ENCODE measurements around the gene CTNND2.

CTNND2 gene

DNA sequence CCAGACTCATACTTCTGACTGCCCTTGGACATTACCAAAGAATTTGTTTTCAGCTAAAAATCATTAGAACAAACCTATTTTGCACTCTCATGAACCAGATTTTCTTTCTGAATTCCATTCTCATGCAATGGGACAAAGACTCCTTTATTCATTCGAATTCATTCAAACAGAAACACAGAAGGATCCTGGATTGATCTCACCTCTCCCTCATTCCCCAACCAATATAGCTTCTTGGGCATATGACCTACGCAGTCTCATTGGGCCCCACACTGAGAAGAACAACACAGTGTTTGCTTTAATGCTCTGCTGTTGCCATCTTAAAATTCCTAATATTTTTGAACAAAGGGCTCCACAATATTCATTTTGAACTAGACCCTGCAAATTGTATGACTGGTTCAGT is 392.4 kb downstream of the CTNND2 start:
- DNase-seq: no peak

DNA sequence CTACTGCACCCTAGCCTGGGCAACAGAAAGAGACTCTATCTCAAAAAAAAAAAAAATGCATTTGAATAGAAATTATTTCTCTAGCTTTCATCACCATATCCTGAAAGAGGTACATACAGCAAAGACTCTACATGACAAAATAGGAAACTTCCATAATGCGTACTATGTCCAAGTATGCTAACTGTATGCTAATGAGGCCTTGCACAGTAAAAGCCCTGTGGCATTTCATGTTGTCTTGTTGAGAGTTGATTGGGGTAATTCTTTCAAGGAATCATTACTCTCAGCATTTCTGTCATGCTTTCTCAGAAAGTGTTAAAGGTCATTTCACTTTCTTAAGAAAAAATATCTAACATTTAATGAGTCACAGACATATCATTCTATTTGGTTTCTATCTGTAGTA is 393.4 kb downstream of the CTNND2 start:
- DNase-seq: no peak

DNA sequence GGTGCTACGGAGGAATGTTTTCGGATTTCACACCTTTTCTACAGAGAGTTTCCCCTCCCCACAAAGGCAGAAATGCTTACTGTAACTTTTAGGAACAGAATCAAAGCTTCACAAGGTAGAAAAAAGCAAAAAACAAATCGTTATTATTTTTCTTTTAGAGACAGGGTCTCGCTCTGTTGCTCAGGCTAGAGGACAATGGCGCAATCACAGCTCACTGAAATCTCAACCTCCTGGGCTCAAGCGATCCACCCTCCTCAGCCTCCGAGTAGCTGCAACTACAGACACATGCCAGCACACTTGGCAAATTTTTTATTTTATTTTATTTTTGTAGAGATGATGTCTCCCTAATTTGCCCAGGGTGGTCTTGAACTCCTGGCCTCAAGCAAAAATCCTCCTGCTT is 394.5 kb downstream of the CTNND2 start:
- DNase-seq: no peak

DNA sequence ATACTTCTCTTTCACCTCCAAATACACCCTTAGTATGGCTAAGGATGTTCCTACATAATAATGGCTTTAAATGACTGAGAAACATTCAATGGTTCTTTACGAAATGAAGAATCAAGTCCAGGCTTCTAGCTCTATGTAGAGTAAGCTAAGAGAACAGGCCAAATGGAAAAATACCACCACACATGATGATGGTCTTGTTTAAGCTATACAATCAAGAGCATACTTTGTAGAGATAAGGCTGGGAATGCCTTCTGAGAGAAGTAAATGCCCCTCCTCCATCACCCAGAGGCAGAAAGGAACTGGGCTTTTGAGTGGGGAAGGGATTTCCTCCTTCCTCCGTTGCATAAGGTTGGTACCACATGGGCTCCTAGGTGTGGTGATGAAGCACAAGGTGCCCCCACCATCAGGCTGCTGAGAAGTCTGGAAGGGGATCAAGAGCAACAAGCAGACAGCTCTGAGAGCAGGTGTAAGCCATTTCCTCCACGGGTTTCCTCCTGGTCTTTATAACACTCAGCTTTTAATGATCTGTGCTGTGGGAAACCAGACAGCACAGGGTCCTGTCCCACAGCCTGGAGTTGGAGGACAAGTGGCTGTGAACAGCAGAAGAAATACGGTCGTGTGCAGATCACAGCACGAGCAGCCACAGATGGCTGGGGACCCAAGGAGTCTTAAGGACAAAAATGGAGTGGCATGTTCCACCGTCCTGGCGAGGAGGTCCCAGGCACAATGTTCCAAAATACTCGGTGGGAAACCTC is 396.9 kb downstream of the CTNND2 start:
- no peak for DNase-seq

DNA sequence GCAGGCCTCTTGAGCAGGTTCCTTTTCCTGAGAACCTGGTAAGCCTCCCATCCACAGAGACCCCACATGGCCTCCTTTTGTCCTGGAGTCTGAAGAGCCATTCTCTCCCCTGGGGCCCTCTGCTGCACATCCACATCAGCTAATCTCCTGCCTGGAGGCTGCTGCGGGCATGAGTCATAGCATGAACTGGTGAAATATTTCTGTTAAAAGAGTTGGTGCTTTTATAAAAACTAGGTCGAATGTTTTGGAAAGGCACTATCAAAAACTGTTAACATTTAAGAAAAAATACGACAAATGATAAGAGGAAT is 399.4 kb downstream of the CTNND2 start:
- DNase-seq: no peak

DNA sequence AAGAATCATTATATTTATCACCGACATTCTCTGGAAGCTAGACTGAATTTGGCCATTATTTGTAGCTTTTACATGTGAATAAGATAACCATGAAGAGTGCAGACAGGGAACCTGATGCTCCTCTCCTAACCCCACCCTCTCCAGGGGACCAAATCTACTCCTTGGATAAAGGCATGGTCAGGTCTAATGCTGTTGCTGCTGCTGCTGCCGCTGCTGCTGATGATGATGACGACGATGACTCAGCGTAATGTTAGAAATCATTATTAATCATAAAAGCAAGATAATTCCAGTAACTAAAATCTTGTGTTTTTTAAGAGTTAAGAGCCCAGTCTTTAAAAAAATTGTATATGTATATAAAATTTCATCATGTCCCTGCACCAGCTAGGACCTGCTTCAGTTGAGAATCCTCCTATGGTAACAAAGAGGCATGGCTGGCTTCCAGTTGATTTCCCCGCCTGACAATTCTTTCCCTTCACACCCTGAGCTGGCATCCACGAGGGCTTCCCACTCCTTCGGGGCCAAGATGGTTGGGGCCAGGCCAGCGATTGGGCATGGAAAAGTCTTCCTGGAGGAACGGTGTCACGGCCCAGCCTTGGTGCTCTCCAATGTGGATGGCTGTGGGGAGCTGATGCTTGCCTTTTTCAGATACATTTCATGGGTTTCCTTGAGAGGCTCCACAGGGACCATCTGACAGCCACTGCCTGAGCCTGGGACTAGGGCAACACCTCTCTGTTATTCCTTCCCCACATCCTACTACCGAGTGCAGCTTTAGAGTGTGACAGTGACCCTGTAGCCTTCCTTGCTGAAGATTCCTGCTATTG is 400.0 kb downstream of the CTNND2 start:
- DNase-seq: no peak

DNA sequence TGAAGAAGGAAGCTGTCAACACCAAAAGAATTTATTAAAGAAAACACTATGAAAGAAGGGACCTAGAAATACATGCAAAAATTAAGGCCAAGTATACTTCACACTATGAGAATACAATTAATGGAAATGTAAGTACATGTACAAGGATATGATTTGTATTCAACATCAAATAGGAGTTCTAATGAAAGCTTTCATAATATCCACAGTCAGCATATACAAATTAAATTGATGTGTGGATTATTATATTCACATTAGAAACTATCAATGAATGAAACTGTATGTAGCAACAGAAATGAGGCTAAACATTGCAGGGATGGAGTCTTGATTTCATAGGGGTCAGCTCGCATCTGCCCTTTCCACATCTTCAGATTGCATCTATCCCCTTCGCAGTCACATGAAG is 401.5 kb downstream of the CTNND2 start:
- no peak for DNase-seq

DNA sequence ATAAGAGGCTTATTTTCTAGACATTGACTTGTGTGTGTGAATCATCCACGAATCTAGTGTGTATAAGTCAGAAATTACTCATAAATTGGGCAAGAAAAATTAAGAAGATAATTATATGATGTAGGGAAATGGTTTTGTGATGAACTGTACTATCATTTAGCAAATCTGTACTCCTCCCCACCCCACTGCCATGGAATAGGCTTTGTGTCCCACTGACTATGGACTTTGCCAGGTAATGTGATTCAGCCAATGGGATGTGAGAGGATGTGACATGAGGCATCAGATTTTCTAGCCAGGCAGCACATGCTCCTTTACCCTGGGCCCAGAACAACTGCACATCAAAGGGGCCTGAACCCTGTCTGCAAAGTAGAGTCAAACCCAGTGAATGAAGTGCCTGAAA is 406.6 kb downstream of the CTNND2 start:
- no peak for DNase-seq

DNA sequence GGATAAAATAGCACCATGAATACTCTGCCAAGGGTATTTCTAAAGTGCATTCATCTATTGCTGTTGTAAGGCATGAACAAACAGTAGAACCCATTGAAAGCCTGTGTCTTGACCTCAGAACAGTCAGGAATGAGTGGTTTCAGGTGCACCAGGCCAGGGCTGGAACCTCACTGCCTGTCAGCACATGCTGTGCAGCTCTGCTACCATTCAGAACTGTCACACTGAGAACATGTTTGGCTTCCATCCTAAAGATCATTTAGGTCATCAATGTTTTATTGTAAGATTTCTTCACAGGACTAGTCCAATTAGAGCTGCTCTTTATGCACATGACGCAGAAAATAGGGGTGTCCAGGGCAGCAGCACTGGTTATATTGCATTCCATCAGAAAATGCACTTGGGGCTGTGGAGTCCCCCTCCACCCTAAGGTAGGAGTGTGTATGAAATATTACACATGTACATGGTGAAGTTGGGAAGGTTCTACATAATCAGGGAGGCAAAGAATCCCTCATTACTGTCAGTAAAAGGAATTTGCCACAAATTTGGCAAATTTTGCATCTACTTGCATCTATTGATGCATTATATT is 408.0 kb downstream of the CTNND2 start:
- DNase-seq: no peak

DNA sequence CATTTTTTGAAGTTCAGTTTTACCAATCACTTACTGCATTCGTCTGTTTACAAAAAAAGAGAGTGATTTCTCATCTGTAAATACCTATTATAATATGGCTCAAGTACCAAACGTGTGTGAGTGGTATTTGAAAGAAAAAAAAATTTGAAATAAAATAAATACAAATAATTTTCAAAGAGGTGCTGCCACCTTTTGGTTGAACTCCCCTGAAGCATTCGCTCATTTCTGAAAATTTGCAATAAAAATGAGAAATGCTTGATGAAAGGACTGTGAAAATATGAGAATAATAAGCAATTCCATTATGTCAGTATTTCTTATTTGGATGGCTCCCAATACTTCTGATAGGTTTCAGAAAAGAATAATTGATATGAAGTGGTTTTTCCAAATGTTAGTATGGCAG is 409.9 kb downstream of the CTNND2 start:
- DNase-seq: peak; percentile 3

DNA sequence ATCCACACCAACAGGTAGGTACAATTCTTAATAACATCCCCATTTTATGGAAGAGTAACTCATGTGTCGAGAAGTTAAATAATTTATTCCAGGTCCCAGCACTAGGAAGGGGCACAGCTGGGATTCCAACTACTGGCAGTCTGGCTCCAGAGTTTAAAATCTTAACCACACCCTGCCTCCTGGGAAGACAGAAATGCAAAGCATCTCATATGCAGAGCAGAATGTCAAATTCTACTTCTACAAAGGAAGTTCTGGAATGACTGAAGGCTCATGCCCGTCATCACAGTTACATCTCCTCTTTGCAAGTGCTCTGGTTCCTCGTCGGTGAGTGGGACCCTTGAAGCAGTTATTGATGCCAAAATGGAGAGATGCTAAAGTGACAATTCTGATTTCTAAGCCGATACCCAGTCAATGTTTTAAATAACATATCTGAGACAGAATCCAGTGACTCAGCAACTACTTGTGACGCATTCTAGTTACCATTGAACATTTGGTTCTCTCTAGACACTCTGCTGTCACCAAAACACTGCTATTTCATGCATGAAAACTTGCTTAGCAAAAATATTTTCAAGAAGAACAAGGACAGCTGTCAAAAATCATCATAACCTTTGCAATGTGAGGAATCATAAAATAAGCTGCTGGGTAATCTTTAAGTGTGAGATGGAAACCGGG is 412.7 kb downstream of the CTNND2 start:
- no peak for DNase-seq

DNA sequence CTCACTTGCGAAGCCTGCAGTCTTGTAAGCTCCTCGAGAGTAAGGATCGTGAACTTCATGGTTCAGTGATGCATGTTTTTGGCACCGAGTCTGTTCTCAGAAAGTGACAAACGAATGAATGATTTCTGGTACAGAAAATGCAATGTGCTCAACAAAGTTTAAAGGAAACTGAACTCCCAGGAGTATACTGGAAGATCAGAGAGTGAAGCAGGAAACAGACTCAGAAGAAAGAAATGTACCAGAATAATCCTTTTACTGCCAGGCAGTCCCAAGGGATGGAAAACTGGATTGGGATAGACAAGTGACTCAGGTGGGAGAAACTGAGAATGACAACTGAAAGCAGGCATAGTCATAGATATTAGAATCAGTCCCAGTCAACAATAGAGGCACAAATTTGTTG is 420.6 kb downstream of the CTNND2 start:
- no peak for DNase-seq

DNA sequence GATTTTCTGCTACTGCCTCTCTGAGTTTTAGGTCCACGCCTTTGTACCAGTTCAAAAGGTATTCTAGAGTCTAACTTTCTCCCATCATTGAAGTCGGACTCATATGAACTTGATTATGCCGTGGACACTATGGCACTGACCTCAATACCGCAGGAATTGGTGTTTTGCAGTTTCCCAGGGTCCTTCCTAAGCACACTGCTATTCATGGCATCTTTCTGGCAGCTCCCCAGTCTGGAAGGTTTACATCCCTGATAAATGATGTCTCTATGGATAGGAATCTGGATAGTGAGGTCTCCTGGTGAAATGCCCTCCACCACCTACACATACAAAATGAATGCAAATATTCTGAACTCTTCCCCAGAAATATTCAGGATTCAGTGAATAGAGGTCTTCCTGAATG is 422.2 kb downstream of the CTNND2 start:
- DNase-seq: no peak

DNA sequence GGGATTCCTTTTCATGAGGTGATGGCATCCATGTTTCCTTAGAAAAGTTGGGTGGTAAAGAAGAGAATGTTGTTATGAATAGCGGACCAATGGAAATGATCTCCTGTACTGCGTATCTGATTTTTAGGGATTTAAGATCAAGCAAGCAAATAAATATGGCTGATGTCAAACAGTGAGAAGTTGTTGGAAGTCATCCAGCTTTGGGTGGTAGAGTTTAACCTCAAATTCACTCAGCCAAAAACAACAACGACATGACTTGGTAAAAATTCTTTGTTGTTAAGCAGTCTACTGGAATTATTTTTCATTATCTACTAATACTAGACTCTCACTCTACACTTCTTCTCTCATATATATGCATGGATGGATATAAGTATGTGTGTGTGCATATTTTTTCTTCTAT is 426.5 kb downstream of the CTNND2 start:
- DNase-seq: no peak

DNA sequence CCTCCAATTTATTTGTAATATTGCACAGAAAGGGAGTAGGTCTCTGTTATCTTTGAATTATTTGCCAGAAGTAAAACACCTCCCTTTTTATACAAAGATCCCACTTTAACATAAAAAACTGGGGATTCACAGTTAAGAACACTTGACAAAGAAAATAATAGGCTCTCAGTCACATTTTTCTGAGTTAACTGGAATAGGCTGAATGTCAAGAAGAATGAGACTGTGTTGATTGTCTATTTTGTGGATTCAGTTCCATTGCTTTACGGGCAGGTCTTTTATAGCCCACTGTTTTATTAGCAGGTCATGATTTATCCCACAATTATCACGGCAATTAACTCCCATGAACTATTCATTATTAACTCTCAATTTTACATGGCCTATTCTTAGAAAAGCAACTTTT is 427.4 kb downstream of the CTNND2 start:
- DNase-seq: no peak

DNA sequence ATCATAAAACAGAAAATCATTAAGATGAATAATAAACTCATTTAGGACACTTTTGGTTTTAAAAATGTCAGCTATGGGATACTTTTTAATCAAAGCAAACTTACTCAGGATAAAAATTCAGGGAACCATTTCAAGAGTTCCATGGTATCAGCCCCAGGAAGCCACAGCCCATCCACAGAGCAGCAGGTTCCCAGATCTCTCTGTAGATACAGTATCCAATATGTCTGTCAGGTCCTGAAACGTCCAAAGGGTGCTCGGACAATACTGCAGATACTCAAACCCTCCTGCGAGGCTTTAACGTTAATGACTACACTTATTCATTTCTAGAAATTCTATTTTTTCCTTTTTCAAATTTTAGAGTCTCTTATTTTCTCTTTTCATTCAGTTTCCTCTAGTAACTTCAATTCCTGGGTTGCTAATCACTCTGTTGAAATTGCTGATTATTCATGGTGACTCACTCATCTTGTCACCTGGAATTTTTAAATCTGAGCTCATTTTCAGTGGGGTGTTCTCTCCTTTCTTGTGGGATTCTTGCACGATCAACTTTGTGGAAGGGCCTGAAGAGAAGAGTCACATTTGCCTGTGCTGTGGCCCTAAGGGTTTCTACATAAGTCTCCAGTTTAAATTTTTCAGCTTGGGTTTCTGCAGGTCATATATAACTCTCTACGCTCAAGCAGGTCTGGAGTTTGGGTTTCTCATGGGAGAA is 435.8 kb downstream of the CTNND2 start:
- DNase-seq: no peak

DNA sequence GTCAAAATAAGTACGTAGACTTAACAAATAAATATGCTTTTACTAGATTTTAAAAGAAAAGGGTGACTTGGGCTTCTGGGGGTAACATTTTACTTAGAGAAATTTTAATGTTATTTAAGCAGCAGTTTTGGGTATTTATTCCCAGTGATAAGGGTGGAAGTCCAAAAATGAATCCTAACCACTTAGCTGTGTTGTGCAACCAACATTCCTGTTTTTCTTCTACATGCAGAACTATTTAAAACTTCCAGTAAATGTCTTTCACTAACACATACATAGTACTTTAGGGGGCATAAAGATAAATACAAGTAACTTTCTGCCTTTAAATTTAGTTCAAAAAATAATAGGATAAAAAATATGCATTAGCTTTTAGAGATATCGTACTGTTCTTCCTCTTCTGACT is 436.7 kb downstream of the CTNND2 start:
- DNase-seq: no peak

DNA sequence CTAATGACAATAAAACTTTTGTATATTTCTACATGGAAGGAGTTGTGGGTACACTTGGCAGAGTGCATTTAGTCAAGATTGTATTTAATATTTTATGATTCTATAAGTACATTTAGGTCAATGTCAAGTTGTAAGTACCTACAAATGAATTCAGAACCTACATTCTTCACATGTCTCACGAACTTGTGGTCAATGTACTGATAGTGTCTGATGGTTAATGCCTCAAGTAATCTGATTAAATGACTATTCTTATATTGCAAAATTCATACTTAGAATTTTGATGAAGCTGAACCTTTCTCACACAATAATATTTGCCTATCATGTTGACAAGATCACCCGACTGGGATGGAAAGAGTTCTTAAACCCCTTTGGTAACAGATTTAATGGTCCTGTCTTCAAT is 444.5 kb downstream of the CTNND2 start:
- no peak for DNase-seq

DNA sequence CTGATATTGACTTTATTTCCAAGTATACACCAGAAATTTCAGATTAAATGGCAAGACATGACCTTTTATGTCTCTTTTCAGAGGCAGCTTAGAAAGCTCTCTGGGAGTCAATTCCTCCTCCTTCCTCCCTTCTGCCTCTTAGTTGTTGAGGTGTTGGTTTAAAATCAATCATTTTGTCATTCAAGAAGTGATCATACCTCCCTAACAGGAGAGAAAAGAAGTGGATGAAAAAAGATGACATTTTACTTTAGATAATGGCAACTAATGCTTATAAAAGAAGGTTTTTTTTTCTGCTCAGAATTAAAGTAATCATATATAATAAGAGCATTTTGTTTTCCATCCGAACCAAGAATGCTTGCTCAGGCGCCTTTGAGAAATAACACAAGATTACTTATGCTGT is 448.7 kb downstream of the CTNND2 start:
- DNase-seq: no peak

DNA sequence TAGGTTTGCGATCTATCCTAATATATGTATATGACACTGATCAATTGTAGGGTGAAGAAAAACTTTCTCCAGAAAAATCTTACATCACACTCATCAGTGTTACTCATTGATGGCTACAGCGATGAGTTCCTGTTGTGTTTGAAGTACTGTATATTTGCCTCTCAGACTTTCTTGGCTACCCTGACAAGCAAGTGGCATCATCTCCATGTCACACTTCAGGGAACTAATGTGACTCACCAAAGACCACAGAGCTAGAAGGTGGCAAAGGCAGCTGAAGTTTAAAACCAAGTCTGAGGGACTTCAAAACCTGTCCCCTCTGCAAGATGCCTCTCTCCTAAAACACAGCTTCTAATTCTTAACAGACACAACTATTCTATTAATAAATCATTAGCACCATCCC is 451.4 kb downstream of the CTNND2 start:
- DNase-seq: no peak

DNA sequence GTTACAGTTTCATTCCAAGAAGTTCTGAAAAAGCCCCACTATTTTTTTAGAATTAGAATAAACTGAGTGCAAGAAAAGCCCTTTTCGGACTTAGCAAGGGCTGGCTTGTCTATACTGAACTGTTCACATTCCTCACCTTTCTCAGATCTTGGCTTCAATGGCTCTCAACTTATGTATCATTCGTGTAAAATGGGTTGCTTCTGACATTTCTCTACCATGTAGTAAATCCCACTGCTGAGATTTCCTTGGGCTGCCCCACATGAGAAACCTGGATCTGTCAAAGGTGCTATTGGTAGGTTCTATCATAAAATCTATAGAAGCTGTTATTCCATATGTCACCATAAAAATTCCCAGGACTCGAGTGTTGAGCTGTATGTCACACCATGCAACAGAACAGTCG is 454.3 kb downstream of the CTNND2 start:
- no peak for DNase-seq

DNA sequence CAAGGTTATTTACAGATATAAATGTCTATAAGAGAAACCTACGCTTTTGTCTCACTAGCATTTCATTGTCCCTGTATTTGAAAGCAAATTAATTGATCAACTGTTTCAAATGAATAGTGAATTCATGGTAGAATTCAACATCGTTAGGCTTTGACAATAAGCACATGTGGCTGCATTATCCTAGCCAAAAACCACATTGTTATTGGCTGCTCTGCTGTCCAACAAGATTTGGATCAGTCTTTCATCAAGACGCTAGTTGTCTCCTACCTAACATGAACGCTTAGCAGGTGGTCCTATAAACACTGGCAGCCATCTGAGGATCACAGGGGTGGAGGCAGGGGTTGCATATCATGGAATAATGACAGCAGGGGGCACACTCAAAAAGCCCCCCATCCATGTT is 455.0 kb downstream of the CTNND2 start:
- no peak for DNase-seq

DNA sequence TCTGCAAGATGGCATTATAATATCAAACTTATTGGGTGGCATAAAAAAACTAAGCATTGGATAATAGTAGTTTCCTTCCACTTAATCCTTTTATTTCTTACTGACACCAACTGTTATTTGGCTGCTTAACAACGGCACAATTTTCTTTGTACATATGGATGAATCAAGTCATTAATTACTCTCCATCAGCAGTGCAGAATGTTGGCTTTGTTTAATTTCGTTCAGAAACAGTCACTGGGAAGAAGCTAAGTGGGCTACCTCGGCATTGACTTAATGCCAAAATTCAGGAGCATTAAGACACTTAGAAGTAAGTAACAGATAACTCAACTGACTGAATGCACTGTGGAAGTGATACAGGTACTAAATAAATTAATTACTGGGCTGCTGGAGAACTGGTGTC is 460.4 kb downstream of the CTNND2 start:
- DNase-seq: no peak
